ENCODE data around the gene CHRNB1. TPM values are rescaled to one million over a fixed set of nuclear protein-coding genes. Genes with fewer than 3 reads are reported as not detected.

Gene CHRNB1
- total RNA-seq, 4 donors from 2014 or later: 2.4 to 10.4 (median 9.8) TPM

- TF ChIP-seq CTCF (IDR thresholded peaks at IDR 0.05; ENCODE audit: low read depth): no peak
These were observed 3.6 kb downstream of the CHRNB1 start for GRCh38 chr17:7448461-7448860.

GRCh38 chr17:7459961-7460545 is 15.2 kb downstream of the CHRNB1 start:
- no peak for TF ChIP-seq CTCF (IDR thresholded peaks at IDR 0.05; ENCODE audit: low read depth)

DNA sequence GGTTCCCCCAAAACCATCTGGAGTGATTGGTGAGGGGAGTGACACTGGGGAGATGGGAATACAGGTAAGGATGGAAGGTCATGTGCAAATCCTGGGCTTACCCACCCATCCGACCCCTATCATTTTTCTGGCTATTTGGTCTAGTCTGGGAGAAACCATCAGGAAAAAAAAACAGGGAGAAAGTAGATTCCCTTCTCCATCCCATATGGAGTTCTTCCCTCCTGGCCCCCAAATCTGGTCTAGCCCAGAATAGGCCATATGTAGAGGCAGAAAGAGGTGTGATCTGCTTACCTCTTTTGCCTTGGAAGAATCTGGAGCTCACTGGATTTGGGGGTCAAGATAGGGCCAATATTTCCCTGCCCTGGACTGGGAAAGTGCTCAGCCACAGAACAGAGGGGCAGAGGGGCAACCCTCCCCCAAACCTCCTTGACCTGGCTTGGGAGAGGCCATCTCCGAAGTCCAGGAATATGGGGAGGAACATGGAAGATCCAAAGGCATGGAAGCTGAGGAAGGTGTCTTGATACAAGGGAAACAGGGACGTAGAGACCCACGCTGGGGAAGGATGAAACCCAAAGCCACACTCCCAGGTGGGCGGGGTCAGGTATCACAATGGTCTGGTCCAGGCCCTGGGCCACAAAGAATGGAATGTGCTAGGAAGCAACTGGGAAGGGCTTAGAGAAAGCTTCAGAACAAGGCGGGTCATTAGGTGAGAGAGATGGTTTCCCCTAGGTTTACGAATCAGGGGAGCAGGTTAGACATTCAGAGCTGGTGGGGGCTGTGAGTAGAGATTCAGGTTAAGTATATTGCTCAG is 16.2 kb downstream of the CHRNB1 start:
- TF ChIP-seq CTCF (IDR thresholded peaks at IDR 0.05; ENCODE audit: low read depth): no peak

DNA sequence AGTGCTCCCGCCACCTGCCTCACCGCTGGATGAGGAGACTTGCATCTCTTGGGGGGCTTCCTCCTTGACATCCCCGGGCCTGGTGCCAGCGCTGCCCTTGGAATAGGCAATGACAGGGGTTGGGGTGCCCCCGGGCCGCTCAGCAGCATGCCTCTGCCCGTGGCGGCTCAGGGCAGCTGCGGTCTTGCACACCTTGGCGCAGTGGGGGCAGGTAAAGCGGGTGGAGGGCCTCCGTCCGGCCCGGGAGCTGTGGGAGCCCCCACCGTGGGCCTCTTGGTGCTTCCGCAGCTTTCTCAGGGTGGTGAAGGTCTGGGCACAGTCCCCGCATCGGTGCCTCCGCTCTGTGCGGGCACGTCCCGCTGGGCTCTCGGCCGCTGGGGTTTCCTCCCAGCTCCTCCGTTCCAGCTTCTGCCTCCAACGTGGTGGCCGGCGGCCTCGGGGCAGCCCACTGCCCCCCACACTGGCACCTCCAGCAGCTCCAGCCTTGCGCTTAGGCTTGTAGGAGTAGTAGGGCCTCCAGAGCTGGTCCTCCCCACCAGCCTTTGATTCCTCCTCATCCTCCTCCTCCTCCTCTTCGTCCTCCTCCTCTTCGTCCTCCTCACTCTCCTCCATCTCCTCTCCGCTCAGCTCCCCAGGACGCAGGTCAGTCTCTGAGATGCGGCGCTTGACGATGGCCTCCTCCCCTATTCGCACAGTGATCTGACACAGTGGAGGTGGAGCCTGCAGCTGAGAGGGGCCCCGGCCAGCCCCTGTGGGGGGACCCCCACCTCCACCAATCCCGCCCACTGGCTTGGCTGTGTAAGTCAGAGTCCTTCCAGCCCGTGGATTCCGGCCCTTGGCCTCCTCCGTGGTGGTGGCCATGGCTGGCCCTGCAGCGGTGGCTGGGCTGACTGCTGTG is 17.9 kb downstream of the CHRNB1 start:
- TF ChIP-seq CTCF (IDR thresholded peaks at IDR 0.05; ENCODE audit: low read depth): no peak

DNA sequence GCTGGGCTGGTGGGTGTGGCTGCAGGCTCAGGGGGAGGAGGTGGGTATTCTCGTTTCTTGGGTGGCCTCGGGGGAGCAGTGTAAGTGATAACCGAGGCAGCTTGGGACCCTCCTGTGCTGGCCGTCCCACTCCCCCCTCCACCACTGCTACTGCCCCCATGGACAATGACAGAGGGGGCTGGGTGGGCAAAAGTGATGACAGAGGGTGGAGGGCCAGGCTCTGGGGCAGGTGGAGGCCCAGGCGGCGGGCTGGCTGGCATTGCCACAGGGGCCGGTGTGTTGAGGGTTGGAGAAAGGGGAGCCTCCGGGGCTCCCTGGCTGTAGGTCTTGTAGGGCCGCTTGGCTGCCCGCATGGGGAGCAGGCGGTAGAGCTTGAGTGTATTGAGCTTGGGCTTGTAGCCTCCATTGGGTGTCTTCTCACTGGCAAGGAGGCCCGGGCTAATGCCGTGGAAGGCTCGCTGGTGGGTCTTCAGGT is 18.5 kb downstream of the CHRNB1 start:
- TF ChIP-seq CTCF (IDR thresholded peaks at IDR 0.05; ENCODE audit: low read depth): no peak

GRCh38 chr17:7464081-7464480 is 19.2 kb downstream of the CHRNB1 start:
- TF ChIP-seq CTCF (IDR thresholded peaks at IDR 0.05; ENCODE audit: low read depth): no peak
